GM18951 (cell line): ENCODE data around the gene JARID2.
"Not testable (repeated sequence)": the region's sequence is repeated elsewhere in the genome, so short reads cannot be mapped to it uniquely, and the experiment has no call there.

ENCODE experiments used
- POLR2A ChIP-seq: IDR thresholded peaks from 4 replicates; pipeline ENCODE4 v1.6.1; 2011; ENCODE audit warnings: mild to moderate bottlenecking; ENCODE audit not compliant: insufficient read length, insufficient read depth; ENCODE audit errors: extremely low read depth
- in situ Hi-C: fragments of 300-500 bp; cut with MboI; formaldehyde crosslinking; loops from one replicate; pipeline ENCODE4 v1.12.0; 2022; ENCODE audit warnings: low sequenced_read_pairs, mixed read lengths, inconsistent platforms; ENCODE audit not compliant: unreplicated experiment

The JARID2 gene

DNA sequence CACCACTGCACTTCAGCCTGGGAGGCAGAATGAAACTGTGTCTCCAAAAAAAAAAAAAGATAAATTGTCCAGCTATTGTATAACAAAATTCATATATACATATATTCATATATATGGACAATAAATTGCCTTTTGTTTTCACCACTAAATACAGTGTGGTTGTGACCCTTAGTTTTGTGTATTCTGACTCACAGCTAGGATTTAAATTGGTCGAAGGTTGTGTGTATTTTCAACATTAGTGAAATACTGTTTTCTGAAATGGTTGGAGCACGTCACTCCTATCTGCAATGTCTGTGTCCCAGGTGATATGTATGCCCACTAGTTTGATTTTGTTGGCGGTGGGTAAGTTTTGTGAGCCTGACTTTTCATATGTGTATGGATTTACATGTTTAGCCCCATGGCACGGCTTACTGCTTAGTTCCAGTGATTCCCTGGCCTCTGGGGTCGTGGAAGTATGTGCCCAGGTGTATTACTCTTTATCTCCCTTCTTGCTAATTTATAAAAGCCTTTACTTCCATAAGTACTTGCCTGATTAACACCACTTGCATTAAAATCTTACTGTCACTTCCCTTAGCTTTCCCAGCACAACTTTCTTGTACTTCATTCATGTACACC lies 33.3 kb downstream of the JARID2 start:
- TF ChIP-seq POLR2A, result no peak

DNA sequence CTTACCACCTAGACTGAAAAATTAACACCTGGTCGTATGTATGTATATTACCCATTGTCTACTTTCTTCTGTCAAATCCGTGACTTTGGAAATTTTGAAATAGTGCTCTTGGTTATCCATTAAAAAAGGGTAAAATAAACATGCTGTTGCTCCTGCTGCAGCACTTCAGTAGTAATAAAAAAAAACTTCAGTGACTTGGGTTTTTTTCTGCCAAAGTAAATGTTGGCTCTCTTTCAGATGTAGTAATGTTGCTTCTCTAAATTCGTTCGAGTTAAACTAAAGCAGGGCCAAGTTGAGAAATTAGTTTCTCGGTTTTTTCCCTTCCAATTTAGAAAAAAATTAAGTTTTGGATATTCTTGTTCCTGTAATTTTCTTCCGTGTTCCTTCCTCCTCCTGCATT lies 34.2 kb downstream of the JARID2 start:
- TF ChIP-seq POLR2A, result no peak

More for the DNA sequence above, 33.3 kb downstream of the JARID2 start:
- in situ Hi-C loops, result no loop called here

DNA sequence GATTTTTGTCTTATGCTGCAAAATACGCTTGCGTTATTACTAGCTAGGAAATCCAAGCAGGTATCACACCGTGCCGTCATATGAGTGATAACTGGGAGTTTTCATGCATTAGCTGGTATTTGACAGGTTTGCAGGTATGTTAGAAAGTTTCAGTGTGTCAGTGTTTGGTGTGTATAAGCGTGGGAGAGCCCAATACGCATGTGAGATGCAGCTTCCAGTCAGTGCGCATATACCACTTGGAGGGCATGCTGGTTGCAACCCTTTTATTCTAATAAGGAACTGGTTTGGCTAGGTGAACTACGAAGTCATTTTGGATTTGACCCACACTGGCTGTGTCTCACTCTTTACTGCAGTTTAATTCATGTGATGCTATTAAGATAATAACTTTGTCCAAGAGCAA lies 35.1 kb downstream of the JARID2 start:
- TF ChIP-seq POLR2A, result no peak
- in situ Hi-C loops, result no loop called here

More for the DNA sequence above, 34.2 kb downstream of the JARID2 start:
- in situ Hi-C loops, result no loop called here

DNA sequence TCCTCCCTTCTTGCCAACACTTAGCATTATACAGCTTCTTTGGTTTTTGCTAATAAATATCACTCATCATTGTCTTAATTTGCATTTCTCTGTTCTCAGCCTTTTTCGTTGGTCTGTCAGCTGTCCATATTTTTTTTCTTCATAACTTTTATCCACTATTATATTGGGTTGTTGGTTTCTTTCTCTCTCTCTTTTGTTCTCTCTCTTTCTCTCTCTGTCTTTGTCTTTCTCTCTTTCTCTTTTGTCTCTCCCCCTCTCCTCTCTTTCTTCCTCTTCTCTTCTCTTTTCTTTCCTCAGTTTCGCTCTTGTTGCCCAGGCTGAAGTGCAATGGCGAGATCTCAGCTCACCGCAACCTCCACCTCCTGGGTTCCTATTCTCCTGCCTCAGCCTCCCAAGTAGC lies 36.5 kb downstream of the JARID2 start:
- no peak for TF ChIP-seq POLR2A
- in situ Hi-C loops, result no loop called here

DNA sequence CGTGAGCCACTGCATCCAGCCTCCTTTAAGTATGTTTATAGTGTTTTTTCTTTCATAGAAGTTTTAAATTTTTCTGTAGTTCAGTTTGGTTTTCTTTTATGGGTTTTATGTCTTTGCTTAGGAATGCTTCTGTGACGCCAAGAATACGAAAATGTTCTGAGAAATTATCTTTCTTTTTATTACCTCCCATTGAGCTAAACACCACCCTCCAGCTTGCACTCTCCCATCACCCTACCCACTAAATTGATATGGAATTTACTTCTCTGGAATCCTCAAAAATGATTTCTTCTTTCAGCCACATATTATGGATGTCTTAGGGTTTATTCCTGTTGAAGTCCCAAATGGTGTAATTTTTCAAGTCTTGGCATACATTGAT lies 38.1 kb downstream of the JARID2 start:
- TF ChIP-seq POLR2A, result no peak
- in situ Hi-C loops, result no loop called here

DNA sequence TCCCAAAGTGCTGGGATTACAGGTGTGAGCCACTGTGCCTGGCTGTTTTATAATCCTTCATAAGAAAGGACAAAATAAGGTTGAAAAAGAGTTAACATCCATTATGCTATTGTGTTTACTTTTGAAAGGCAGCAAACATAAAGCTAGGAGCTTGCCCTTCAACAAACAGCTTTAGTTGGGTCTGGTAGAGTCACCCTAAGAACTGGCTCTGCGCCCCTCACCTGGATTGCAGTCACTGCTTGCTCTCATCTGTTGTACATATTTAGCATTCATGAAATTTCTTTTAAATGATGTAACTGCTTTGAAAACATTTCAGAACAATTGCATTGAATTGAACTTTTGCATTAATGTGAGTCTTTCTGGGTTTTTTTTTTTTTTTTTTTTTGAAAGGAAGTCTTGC lies 38.9 kb downstream of the JARID2 start:
- in situ Hi-C loops, result no loop called here
- TF ChIP-seq POLR2A, result no peak

DNA sequence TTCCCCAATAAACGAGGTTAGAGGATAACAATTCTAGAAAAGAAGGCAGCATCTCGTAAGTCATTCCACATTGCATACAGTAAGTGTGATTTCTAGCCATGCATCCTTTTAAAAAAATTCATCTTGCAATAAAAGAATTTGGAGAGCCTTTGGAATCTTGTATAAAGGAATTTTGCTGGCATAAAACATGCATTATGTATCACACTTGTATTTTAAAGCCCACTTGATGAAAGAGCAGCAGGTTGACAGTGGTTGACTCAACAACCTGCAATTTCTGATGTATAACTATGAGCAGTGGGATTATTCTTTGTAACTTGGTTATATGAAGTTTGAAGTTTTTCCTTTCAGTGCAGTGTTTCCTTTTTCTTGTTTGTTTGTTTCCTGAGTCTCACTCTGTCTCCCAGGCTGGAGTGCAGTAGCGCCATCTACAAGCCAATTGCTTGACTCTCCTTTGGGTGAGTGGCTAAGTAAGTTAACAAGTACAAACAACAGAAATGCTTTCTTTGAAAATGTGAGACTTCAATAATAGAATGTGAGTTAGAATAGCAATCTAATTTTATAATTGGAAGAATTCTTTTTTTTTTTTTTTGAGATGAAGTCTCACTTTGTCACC lies 39.9 kb downstream of the JARID2 start:
- no peak for TF ChIP-seq POLR2A
- in situ Hi-C loops, result no loop called here

DNA sequence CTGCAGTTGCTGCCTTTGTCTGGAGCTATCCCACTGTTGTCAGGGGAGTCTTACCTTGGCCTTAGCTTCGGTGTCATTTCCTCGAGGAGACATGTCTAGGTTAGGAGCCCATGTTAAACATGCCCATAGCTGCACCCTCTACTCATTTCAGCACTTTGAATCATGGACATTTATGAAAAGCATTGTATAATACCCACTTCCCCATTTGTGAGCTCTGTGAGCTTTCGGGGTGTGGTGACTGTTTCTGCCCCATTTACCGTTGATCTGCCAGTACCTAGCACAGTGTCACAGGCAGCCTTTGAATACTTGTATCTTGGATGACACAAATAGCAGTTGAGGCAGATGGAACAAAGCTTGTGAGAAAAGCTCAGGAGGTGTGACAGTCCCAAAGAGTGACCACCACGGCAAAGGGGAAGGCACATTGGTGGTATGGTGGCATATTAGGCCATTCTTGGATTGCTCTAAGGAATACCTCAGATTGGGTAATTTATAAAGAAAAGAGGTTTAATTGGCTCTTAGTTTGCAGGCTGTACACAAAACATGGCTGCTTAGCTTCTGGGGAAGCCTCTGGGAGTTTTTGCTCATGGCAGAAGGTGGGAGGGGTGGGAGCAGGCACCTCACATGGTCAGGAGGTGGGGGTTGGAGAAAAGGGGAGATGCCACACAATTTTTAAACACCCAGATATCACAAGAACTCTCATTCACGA lies 42.0 kb downstream of the JARID2 start:
- no peak for TF ChIP-seq POLR2A
- in situ Hi-C loops, result no loop called here

DNA sequence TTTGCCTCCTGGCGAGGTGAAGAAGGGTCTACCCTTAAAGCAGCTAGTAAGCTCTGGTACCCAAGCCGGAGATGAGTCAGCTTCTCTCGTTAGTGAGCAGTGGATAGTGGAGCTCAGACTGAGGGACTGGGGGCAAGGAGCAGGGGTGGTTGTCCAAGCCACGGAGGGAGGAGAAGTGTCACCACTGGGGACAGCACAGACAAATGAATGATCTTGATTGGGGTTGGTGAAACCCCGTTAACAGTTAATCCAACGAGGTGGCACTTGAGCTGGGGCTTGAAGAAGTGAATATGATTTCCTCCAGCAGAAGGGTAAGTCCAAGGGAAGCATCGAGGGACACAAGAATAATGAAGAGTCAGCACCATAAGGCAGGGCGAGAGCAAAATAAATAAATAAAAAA lies 43.0 kb downstream of the JARID2 start:
- in situ Hi-C loops, result no loop called here
- no peak for TF ChIP-seq POLR2A

DNA sequence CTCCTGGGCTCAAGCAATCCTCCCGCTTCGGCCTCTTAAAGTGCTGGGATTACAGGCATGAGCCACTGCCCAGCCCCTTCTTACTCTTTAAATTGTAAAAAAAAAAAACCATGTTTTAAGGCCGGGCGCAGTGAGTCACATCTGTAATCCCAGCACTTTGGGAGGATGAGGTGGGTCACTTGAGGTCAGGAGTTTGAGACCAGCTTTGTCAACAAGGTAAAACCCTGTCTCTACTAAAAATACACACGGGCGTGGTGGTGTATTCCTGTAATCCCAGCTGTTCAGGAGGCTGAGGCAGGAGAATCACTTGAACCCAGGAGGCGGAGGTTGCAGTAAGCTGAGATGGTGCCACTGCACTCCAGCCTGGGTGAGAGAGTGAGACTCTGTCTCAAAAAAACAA lies 43.6 kb downstream of the JARID2 start:
- in situ Hi-C loops, result not testable (repeated sequence)

DNA sequence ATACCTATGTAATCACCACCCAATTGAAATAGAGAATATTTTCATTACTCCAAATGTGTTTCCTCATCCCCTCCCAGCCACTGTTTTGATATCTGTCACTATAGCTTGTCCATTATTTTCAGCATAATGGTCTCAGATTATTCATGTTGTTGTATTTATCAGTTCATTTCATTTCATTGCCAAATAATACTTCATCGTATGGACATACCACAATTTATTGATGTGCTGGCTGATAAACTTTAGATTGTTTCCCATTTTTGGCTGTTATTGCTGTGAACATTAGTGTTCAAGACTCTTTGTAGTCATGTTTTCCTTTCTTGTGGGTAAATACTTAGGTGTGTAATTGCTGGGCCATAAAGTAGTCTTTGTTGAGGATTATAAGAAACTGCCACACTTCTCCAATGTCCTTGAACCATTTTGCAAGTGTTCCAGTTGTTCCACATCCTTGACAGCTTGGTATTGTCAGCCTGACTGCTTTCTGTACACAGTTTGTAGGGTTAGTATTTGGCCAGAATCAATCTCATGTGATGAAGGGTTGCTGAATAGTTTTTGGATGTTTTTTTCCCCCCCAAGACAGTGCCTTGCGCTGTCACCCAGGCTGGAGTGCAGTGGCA lies 44.3 kb downstream of the JARID2 start:
- in situ Hi-C loops, result no loop called here
- TF ChIP-seq POLR2A, result no peak

DNA sequence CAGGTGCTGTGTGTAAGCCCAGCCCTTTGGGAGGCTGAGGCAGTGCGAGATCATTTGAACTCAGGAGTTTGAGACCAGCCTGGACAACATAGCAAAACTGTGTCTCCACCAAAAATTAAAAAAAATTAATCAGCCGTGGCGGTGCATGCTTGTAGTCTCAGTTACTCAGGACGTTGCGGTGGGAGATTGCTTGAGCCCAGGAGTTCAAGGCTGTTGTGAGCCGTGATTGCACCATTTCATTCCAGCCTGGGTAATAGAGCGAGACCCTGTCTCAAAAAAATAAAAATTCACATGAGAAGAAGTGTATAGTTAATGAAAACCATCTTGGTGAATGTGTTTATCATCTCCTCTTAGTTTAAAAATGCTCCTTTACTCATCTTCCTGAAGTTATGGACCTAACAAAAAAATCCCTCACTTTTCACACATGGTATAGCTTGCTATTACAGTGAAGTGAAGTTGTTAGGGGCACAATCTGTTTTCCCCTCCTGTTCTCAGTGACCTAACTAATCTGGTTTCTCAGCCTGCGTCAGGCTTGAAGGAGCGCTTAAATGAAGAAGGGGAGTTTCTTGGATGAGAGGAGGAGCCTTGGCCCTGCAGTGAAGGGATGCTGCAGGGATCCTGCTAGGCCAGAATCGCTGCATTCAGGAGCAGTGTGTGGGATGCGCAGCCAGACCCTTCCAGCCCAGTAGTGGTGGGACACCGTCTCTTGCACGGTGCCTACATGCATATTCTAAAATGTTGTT lies 45.3 kb downstream of the JARID2 start:
- no peak for TF ChIP-seq POLR2A
- in situ Hi-C loops, result no loop called here

DNA sequence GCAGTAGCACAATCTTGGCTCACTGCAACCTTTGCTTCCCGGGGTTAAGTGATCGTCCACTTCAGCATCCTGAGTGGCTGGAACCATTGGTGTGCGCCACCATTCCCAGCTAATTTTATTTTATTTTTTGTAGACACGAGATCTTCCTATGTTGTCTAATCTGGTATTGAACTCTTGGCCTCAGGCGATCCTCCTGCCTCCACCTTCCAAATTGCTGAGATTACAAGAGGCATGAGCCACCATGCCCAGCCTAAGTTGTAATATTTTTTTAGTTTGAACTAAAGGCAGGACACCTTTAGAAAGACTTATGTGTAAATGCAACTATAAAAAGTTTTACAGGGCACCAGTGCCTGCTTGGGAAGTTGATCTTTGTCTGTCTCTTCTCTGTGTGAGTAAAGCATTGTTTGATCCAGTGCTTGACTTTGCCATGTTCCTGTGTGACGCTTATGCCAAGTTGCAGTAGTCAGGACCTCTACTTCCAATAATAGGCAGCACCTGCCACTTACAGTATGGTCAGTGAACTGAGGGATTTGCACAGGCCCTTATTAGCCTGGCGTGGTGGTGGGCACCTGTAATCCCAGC lies 46.9 kb downstream of the JARID2 start:
- TF ChIP-seq POLR2A, result no peak
- in situ Hi-C loops, result no loop called here
